ENCODE results near the gene ZNF66. TPM values are rescaled to one million over a fixed set of nuclear protein-coding genes. Genes with fewer than 3 reads are reported as not detected.

Gene ZNF66
- total and polyA plus RNA-seq, 5 donors = 1.2 to 2.1 (median 2.0) TPM

Other genes with a start within 250 kb of the ZNF66 start
- gene ZNF737, start 210.5 kb upstream of the ZNF66 start, total RNA-seq = 1 to 10 TPM; 4.8 to 6.4 (median 5.8) TPM
- gene ZNF737, start 210.5 kb upstream of the ZNF66 start, polyA plus RNA-seq = 3.6 TPM
- gene ZNF626, start 114.7 kb upstream of the ZNF66 start, total RNA-seq = 10 to 100 TPM in 2 of 4 donors, 1 to 10 TPM in 2; 8.6 to 12.4 (median 10.6) TPM
- 5.1 TPM for gene ZNF626, start 114.7 kb upstream of the ZNF66 start, polyA plus RNA-seq
- gene ZNF85, start 146.9 kb downstream of the ZNF66 start, total RNA-seq = 1 to 10 TPM; 1.3 to 4.4 (median 3.0) TPM
- gene ZNF85, start 146.9 kb downstream of the ZNF66 start, polyA plus RNA-seq = 2.4 TPM
- gene ZNF430, start 244.4 kb downstream of the ZNF66 start, total RNA-seq = 1 to 10 TPM; 3.7 to 7.9 (median 5.5) TPM
- 1.4 TPM for gene ZNF430, start 244.4 kb downstream of the ZNF66 start, polyA plus RNA-seq